H1 (cell line): ENCODE data around the gene GHRL. TPM values are rescaled to one million over a fixed set of nuclear protein-coding genes. Genes with fewer than 3 reads are reported as not detected.

Source experiments
- CBX5 ChIP-seq: fragments of 300-800, 300-1000 bp; sonication (generic); IDR thresholded peaks from 2 replicates; pipeline ENCODE4 v1.7.1; 2016; ENCODE audit warnings: antibody characterized with exemption, low read length, low read depth
- KDM1A ChIP-seq: fragments of 200-600, 300-600 bp; sonication (generic); IDR thresholded peaks from 2 replicates; pipeline ENCODE4 v1.7.1; 2016; ENCODE audit warnings: mild to moderate bottlenecking, low read length, borderline replicate concordance
- RBBP5 ChIP-seq: IDR thresholded peaks from 2 replicates; pipeline ENCODE4 v1.7.1; 2012; ENCODE audit warnings: low read depth, mild to moderate bottlenecking, inconsistent platforms, low read length, moderate library complexity, borderline replicate concordance
- SP2 ChIP-seq: IDR thresholded peaks from 2 replicates; pipeline ENCODE4 v1.6.1; 2012; ENCODE audit warnings: mild to moderate bottlenecking, low read length, inconsistent platforms
- polyA plus RNA-seq, 7 experiments: library from polyadenylated mRNA; depleted of rRNA in 3 of 7; stranded (reverse) in 5 of 7; unstranded in 2 of 7; fragments of >200 nt in 5 of 7; fragments of 200-250 nt in 2 of 7; gene quantifications; 1 replicate in 5 of 7; 2 replicates in 1 of 7; 4 replicates in 1 of 7; pipeline versions ENCODE4 v1.2.1 to v1.2.3, GENCODE V29; 2011 to 2013; ENCODE audit warnings: missing spikeins in 2 of 7, mixed read lengths in 2 of 7
- total RNA-seq: library from RNA; stranded (reverse); fragmentation: NEBNext Ultra II Directional; extraction: Animal tissue kit (Norgen Biotek cat#: 25700); gene quantifications from 2 replicates; pipeline ENCODE4 v1.2.1, GENCODE V29; 2021
- TF ChIP-seq, protein P1 (sequence below): fragments of 300-600 bp; sonication (generic); IDR thresholded peaks from 2 replicates; pipeline ENCODE4 v1.7.1; 2012; ENCODE audit warnings: low read length, moderate library complexity, mild to moderate bottlenecking, inconsistent platforms; ENCODE audit not compliant: insufficient replicate concordance

Gene GHRL
- total and polyA plus RNA-seq, 2 of the 8 experiments (the other 6 are each of a cell fraction or from before 2014, with no cell fraction given) = 0.32 to 0.35 TPM

DNA sequence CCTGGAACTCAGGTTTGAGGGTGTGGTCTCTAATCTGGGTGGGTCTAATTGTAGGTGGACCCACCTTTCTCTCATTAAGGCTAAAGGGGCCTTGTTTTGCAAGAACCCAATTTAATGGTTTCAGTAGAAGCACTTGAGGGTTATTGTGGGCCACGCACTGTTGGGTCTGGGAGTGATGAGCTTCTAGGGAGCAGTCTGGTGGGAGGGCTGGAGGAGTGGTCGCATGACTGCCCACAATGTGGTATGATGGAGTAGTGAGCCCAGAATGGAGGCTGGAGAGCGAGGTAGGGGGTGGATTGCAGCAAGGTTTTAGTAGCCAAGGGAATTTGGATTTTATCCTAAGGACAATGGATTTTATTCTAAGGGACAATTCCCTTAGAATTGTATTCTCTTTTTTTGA is 41.7 kb downstream of the GHRL start (continued):
- TF ChIP-seq CBX5 (no peak), SP2 (no peak), KDM1A (no peak), RBBP5 (no peak)
- TF ChIP-seq, protein P1, sequence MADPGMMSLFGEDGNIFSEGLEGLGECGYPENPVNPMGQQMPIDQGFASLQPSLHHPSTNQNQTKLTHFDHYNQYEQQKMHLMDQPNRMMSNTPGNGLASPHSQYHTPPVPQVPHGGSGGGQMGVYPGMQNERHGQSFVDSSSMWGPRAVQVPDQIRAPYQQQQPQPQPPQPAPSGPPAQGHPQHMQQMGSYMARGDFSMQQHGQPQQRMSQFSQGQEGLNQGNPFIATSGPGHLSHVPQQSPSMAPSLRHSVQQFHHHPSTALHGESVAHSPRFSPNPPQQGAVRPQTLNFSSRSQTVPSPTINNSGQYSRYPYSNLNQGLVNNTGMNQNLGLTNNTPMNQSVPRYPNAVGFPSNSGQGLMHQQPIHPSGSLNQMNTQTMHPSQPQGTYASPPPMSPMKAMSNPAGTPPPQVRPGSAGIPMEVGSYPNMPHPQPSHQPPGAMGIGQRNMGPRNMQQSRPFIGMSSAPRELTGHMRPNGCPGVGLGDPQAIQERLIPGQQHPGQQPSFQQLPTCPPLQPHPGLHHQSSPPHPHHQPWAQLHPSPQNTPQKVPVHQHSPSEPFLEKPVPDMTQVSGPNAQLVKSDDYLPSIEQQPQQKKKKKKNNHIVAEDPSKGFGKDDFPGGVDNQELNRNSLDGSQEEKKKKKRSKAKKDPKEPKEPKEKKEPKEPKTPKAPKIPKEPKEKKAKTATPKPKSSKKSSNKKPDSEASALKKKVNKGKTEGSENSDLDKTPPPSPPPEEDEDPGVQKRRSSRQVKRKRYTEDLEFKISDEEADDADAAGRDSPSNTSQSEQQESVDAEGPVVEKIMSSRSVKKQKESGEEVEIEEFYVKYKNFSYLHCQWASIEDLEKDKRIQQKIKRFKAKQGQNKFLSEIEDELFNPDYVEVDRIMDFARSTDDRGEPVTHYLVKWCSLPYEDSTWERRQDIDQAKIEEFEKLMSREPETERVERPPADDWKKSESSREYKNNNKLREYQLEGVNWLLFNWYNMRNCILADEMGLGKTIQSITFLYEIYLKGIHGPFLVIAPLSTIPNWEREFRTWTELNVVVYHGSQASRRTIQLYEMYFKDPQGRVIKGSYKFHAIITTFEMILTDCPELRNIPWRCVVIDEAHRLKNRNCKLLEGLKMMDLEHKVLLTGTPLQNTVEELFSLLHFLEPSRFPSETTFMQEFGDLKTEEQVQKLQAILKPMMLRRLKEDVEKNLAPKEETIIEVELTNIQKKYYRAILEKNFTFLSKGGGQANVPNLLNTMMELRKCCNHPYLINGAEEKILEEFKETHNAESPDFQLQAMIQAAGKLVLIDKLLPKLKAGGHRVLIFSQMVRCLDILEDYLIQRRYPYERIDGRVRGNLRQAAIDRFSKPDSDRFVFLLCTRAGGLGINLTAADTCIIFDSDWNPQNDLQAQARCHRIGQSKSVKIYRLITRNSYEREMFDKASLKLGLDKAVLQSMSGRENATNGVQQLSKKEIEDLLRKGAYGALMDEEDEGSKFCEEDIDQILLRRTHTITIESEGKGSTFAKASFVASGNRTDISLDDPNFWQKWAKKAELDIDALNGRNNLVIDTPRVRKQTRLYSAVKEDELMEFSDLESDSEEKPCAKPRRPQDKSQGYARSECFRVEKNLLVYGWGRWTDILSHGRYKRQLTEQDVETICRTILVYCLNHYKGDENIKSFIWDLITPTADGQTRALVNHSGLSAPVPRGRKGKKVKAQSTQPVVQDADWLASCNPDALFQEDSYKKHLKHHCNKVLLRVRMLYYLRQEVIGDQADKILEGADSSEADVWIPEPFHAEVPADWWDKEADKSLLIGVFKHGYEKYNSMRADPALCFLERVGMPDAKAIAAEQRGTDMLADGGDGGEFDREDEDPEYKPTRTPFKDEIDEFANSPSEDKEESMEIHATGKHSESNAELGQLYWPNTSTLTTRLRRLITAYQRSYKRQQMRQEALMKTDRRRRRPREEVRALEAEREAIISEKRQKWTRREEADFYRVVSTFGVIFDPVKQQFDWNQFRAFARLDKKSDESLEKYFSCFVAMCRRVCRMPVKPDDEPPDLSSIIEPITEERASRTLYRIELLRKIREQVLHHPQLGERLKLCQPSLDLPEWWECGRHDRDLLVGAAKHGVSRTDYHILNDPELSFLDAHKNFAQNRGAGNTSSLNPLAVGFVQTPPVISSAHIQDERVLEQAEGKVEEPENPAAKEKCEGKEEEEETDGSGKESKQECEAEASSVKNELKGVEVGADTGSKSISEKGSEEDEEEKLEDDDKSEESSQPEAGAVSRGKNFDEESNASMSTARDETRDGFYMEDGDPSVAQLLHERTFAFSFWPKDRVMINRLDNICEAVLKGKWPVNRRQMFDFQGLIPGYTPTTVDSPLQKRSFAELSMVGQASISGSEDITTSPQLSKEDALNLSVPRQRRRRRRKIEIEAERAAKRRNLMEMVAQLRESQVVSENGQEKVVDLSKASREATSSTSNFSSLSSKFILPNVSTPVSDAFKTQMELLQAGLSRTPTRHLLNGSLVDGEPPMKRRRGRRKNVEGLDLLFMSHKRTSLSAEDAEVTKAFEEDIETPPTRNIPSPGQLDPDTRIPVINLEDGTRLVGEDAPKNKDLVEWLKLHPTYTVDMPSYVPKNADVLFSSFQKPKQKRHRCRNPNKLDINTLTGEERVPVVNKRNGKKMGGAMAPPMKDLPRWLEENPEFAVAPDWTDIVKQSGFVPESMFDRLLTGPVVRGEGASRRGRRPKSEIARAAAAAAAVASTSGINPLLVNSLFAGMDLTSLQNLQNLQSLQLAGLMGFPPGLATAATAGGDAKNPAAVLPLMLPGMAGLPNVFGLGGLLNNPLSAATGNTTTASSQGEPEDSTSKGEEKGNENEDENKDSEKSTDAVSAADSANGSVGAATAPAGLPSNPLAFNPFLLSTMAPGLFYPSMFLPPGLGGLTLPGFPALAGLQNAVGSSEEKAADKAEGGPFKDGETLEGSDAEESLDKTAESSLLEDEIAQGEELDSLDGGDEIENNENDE = no peak
